Pulmonary artery endothelial cell (primary cell): ENCODE data around the gene BCL2A1. TPM values are rescaled to one million over a fixed set of nuclear protein-coding genes. Genes with fewer than 3 reads are reported as not detected.
"Not testable (repeated sequence)": the region's sequence is repeated elsewhere in the genome, so short reads cannot be mapped to it uniquely, and the experiment has no call there.

Source experiments
- DNase-seq: peaks from one replicate; pipeline ENCODE4 v3.0.0-alpha.2; 2011; ENCODE audit warnings: low read depth, low spot score
- total RNA-seq: library from RNA; depleted of rRNA; stranded (reverse); fragments of >200 nt; gene quantifications from 2 replicates; pipeline ENCODE4 v1.2.3, GENCODE V29; 2014

BCL2A1 gene
- total RNA-seq, 1 donor from 2014 or later = 2.1 TPM

GRCh38 chr15:79989682-79990081 lies 18.7 kb upstream of the BCL2A1 start:
- no peak for DNase-seq

DNA sequence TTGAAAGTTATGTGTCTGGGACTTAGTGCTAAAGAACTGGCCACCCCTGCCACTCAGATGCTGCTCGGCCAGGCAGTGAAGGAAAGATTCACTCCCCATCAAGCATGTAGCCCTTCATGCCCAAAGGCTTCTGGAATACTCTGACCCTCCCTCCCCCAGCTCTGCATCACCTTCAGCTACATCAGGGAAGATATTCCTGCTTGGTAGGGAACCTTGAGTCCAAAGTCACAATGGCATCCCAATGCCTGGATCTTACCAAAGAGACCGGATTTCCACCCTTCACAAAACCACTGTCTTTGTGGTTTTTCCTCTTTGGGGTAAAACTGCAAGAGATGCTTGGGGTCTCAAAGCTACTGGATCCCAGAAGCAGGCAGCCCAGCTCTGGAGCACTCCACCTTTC lies 18.2 kb upstream of the BCL2A1 start:
- no peak for DNase-seq

DNA sequence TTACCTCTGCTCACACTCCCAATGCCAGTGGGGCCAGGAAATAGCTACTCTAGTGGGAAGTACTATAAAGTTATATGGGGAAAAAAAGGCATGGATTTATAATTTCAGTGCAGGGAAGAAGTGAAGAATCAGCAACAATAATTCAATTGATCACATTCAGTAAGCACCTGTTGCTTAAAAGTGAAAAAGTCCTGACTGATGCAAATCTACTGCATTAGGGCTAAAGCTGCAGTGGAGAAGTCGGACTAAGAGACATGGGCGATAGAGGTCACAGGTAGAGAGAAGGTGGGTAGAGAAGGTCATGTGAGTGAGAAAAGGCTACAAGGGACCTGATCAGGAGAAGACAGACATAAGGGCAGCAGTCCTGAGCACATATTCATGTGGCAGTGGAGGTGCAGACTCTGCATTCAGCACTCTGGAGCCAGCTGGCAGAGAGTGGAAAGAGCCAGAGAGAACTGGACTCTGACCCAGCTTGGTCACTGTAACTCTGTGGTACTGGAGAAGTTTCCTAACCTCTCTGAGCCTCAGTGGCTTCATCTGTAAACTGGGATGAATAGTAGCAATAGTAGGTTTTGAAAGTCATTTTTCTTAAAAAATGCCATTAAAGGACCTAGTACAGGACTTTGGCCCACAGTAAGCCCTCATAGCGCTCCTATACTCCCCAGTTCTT lies 17.6 kb upstream of the BCL2A1 start:
- DNase-seq = no peak

DNA sequence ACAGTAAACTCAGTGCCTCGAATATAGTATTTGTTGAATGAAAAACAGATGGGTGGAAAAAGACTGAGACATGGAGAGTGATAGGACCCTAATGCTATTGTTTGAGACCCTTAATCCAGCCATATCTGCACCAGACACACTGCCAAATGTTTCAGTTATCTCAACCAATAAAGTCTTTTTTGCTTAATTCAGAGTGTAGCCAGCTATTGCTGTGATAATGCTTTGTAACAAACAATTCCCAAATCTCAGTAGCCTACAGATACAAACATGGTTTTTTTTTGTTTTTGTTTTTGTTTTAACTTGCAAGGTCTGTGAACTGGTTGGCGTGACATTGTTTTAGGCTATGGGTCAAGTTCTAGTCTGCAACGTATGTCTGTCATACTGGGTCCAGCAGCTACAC lies 17.0 kb upstream of the BCL2A1 start:
- DNase-seq = no peak

GRCh38 chr15:79987569-79987955 lies 16.6 kb upstream of the BCL2A1 start:
- DNase-seq = no peak

DNA sequence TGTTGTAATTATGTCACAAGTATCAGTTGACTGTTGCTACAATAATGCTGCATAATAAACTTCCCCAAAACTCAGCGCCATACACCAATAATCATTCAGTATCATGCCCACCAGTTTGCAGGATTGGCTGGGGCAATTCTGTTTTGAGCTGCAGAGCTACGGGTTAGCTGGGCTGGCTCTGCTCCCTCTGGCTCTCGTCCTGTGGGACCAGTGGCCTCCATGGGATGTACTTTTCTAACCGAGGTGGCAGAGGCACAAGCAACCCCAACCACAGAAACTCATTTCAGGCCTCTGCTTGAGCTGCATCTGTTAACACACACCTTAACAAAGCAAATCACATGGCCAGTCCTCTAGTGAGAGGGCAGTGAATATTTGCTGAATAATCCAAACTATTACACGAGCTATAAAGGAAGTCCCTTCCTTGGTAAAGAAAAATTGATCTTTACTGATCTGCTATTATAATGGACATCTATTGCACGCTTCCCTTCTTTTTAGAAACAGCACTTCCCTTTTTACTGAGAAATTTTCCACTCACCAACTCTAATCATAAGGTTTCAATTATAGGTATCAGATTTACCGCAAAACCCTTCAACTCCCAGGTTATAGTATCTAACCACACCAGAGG lies 10.9 kb upstream of the BCL2A1 start:
- DNase-seq = no peak

- DNase-seq = no peak
Observed at GRCh38 chr15:79978655-79979514, 7.9 kb upstream of the BCL2A1 start.

DNA sequence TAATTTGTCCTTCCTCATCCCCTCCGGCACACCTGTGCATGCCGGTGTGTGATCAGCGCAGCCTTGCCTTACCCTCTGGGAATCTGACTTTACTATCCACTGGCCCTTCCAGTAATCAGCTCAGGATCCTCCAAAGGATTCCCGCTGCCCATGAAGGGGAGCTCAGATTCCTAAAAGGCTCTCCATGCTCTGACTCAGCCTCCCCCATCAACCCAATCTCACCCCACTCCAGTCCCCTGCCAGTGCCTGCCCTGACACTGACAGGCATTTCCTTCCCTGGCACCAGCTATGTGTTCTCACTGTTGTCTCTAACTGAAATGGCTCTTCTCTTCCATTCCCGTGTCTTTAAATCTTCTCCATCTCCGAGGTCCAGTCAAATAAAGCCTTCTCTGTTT lies 7.3 kb upstream of the BCL2A1 start:
- DNase-seq = no peak

DNA sequence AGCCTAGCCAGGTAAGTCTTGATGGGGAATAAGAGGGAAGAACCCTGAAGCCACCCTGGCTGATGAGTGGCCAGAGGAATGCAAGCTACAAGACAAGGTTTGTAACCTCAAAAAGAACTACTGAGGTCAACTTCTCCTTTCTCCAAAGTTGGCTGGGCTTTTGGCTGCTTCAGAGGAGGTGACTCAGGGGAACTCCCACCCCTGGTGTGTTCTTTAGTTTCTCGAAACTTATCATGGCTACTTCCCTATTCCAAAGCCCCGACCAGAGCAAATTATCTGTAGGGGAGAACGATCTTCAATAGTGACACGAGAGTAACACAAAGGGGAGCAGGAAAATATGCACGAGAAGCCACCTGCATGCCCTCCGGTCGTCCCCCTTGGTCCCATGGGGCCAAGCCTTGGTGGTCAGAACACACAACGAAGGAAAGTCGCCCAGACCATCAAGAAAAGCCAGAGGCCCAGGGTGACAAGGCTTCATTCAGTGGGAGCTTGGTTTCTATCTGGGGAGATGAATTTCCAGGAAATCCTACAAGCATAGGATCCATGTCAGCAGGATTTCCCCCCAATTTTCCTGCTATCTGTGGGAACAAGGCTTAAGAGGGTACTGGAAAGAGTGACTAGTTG lies 6.5 kb upstream of the BCL2A1 start:
- DNase-seq = no peak

GRCh38 chr15:79973456-79974195 lies 2.6 kb upstream of the BCL2A1 start:
- no peak for DNase-seq

DNA sequence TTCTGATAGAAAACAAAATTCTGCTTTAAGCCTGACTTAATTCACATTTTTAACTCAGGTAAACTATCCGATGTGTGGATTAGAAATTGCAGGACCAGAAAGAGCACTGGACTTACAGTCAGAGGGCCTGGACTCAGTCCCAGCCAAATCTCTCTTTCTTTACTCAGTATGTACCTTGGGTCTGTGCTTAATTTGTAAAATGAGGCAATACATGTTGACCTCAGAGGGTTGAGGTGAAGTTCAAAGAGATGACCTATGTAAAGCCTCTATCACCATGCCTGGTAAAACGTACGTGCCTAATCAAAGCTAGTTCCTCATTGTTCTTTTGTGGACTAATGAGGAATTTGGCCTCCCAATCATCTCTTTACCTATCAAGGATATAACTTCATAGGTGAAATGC lies 1.9 kb upstream of the BCL2A1 start:
- no peak for DNase-seq

GRCh38 chr15:79970181-79970580 lies 815 bp downstream of the BCL2A1 start:
- DNase-seq = no peak

- no peak for DNase-seq
Observed at GRCh38 chr15:79969146-79969545, 1.9 kb downstream of the BCL2A1 start.

DNA sequence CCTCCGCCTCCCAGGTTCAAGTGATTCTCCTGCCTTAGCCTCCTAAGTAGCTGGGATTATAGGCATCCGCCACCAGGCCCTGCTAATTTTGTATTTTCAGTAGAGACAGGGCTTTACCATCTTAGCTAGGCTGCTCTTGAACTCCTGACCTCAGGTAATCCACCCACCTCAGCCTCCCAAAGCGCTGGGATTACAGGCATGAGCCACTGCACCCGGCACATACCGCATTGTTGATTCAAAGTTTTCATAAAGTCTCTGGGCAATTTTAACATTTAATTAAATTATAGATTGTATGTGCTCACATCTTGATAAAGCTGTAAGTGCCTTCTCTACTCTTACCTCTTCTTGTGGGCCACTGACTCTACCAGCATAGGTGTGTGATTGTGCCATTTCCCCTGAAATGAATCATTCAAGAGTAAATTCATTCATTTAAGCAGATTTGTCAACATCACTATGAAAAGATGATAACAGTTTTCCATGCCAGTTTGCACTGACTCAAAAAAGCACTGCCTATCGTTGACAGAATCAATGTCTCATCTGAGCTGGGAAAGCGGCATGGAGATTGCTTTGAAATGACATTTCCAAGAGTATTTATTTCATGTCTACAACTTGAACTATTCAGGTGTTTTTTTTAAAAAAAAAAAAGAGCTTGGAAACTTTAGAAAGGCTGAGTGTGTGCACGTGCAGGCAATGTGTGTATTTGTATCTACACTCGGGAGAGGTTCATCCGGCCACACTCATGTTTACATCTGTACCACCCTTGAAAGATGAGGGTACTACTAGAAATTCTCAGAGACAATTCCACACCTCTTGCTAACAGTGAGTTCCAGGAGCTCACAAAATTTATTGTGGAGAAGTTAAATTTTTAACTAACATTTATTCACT lies 3.5 kb downstream of the BCL2A1 start:
- DNase-seq = no peak

DNA sequence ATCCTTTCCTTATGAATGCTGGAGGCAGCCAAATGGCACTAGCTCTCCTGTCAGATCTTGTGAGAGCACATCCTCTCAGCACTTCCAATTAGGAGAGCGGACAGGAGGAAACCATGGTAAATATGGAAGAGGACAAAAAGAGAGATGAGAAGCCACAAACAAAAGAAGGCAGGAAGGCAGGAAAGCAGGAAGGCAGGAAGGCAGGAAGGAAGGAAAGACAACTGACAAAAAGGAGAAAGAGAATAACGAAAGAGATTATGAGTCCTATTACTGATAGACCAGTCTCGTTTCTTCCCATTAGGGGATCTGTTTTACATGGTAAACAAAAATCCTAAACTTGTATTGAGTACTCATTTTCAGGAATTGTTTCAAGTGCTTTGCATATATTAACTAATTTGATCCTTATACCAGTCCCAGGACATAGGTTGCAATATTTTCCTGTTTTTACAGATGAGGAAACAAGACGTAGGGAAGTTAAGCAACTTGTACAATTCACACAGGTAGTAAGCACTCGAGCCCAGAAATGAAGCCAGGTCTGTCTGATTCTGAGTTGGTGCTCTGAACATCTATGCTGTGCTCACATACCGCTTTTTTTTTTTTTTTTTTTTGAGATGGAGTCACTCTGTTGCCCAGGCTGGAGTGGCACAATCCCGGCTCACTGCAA lies 4.2 kb downstream of the BCL2A1 start:
- no peak for DNase-seq

GRCh38 chr15:79965846-79966630 lies 5.0 kb downstream of the BCL2A1 start:
- DNase-seq = no peak

DNA sequence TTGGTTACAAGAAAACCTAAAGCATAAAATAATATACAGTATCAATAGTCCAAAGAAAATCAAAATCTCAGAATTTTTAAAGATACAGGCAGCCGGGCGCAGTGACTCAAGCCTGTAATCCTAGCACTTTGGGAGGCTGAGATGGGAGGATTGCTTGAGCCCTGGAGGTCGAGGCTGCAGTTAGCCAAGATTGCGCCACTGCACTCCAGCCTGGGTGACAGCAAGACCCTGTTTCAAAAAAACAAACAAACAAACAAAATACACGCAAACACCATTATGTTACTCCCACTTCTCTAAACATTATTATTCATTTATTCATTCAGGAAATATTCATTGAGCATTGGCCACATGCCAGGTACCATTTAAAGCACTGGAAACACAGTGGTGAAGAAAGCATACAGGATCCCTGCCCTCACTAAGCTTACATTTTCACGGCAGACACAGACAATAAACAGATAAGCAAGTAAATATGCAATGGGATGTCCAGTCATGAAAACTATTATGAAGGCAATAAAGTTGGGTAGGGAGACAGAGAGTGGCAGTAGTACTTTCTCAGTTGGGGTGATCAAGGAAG lies 6.7 kb downstream of the BCL2A1 start:
- DNase-seq = no peak

GRCh38 chr15:79962921-79963320 lies 8.1 kb downstream of the BCL2A1 start:
- DNase-seq = not testable (repeated sequence)

- no peak for DNase-seq
Observed at GRCh38 chr15:79962178-79962577, 8.8 kb downstream of the BCL2A1 start.
